Measurements from ENCODE around the gene HK1. TPM values are rescaled to one million over a fixed set of nuclear protein-coding genes. Genes with fewer than 3 reads are reported as not detected.
"Not testable (repeated sequence)": the region's sequence is repeated elsewhere in the genome, so short reads cannot be mapped to it uniquely, and the experiment has no call there.

The HK1 gene
- total RNA-seq, 1 donor from 2014 or later, result 182 TPM

- no peak for TF ChIP-seq CTCF (IDR thresholded peaks at IDR 0.05; ENCODE audit: insufficient read depth, low read length, severe bottlenecking)
- Histone ChIP-seq H3K4me3 (ENCODE audit: low read depth, low read length) (no peak overlapping the region), H3K27me3 (ENCODE audit: control insufficient read depth, insufficient read depth, low read length) (no peaks in the 10 kb centered on the region), H3K36me3 (ENCODE audit: control insufficient read depth, insufficient read depth, low read length) (peaks cover 11% of the 10 kb centered on the region)
- FAIRE-seq (no peak), DNase-seq (ENCODE audit: low read depth) (peak; percentile 79)
Observed at GRCh38 chr10:69332278-69333010, 54.1 kb downstream of the HK1 start.

- peak; percentile 74 for DNase-seq (ENCODE audit: low read depth)
- peak; percentile 62 for TF ChIP-seq CTCF (IDR thresholded peaks at IDR 0.05; ENCODE audit: insufficient read depth, low read length, severe bottlenecking)
- Histone ChIP-seq H3K36me3 (ENCODE audit: control insufficient read depth, insufficient read depth, low read length) (peaks cover 11% of the 10 kb centered on the region), H3K4me3 (ENCODE audit: low read depth, low read length) (no peak overlapping the region), H3K27me3 (ENCODE audit: control insufficient read depth, insufficient read depth, low read length) (no peaks in the 10 kb centered on the region)
- no peak for FAIRE-seq
Observed at GRCh38 chr10:69333205-69333604, 54.9 kb downstream of the HK1 start.

GRCh38 chr10:69333865-69334301 lies 55.6 kb downstream of the HK1 start:
- not testable (repeated sequence) for H3K27me3 ChIP-seq (ENCODE audit: control insufficient read depth, insufficient read depth, low read length); H3K4me3 ChIP-seq (ENCODE audit: low read depth, low read length); DNase-seq (ENCODE audit: low read depth); FAIRE-seq
- H3K36me3 ChIP-seq (ENCODE audit: control insufficient read depth, insufficient read depth, low read length), result peaks cover 11% of the 10 kb centered on the region

GRCh38 chr10:69334302-69335062 lies 56.2 kb downstream of the HK1 start:
- DNase-seq (ENCODE audit: low read depth), result peak; percentile 46
- no peak for FAIRE-seq
- no peak for TF ChIP-seq CTCF (IDR thresholded peaks at IDR 0.05; ENCODE audit: insufficient read depth, low read length, severe bottlenecking)
- no peak overlapping the region for H3K4me3 ChIP-seq (ENCODE audit: low read depth, low read length)
- no peaks in the 10 kb centered on the region for H3K27me3 ChIP-seq (ENCODE audit: control insufficient read depth, insufficient read depth, low read length)
- H3K36me3 ChIP-seq (ENCODE audit: control insufficient read depth, insufficient read depth, low read length), result peaks cover 13% of the 10 kb centered on the region

GRCh38 chr10:69335063-69335587 lies 56.8 kb downstream of the HK1 start:
- DNase-seq (ENCODE audit: low read depth) (no peak), FAIRE-seq (no peak)
- H3K27me3 ChIP-seq (ENCODE audit: control insufficient read depth, insufficient read depth, low read length), result no peaks in the 10 kb centered on the region
- H3K36me3 ChIP-seq (ENCODE audit: control insufficient read depth, insufficient read depth, low read length), result peaks cover 9% of the 10 kb centered on the region
- TF ChIP-seq CTCF (IDR thresholded peaks at IDR 0.05; ENCODE audit: insufficient read depth, low read length, severe bottlenecking), result no peak
- no peak overlapping the region for H3K4me3 ChIP-seq (ENCODE audit: low read depth, low read length)

- H3K36me3 ChIP-seq (ENCODE audit: control insufficient read depth, insufficient read depth, low read length), result peaks cover 7% of the 10 kb centered on the region
- no peak for TF ChIP-seq CTCF (IDR thresholded peaks at IDR 0.05; ENCODE audit: insufficient read depth, low read length, severe bottlenecking)
- DNase-seq (ENCODE audit: low read depth) (no peak), FAIRE-seq (no peak)
- H3K27me3 ChIP-seq (ENCODE audit: control insufficient read depth, insufficient read depth, low read length), result no peaks in the 10 kb centered on the region
- H3K4me3 ChIP-seq (ENCODE audit: low read depth, low read length), result no peak overlapping the region
Observed at GRCh38 chr10:69335613-69336012, 57.3 kb downstream of the HK1 start.
